Nephron progenitor cell (in vitro differentiated cells): ENCODE data around the gene FTO.

Experiments
- DNase-seq: peaks from one replicate; pipeline ENCODE4 v3.0.0; 2021
- H3K27ac Mint-ChIP-seq: 2 replicates; pipeline ENCODE4 v1.8.0; 2021; ENCODE audit warnings: mild to moderate bottlenecking, moderate library complexity, mixed read lengths
- H3K27me3 Mint-ChIP-seq: 2 replicates; pipeline ENCODE4 v1.8.0; 2021; ENCODE audit warnings: mild to moderate bottlenecking, low read depth, mixed read lengths; ENCODE audit not compliant: poor library complexity
- H3K36me3 Mint-ChIP-seq: 2 replicates; pipeline ENCODE4 v1.8.0; 2021; ENCODE audit warnings: low read depth, mixed read lengths
- H3K4me1 Mint-ChIP-seq: 2 replicates; pipeline ENCODE4 v1.8.0; 2021; ENCODE audit warnings: mixed read lengths
- H3K4me3 Mint-ChIP-seq: 2 replicates; pipeline ENCODE4 v1.8.0; 2021; ENCODE audit warnings: mild to moderate bottlenecking, moderate library complexity, mixed read lengths
- H3K9me3 Mint-ChIP-seq: 2 replicates; pipeline ENCODE4 v1.8.0; 2021; ENCODE audit warnings: mild to moderate bottlenecking, moderate library complexity, mixed read lengths
- TF ChIP-seq, protein P1 (sequence below): fragments of 200-600 bp; sonication (generic); IDR thresholded peaks from 2 replicates; pipeline ENCODE4 v1.5.0; 2021; ENCODE audit warnings: antibody characterized with exemption

The FTO gene

DNA sequence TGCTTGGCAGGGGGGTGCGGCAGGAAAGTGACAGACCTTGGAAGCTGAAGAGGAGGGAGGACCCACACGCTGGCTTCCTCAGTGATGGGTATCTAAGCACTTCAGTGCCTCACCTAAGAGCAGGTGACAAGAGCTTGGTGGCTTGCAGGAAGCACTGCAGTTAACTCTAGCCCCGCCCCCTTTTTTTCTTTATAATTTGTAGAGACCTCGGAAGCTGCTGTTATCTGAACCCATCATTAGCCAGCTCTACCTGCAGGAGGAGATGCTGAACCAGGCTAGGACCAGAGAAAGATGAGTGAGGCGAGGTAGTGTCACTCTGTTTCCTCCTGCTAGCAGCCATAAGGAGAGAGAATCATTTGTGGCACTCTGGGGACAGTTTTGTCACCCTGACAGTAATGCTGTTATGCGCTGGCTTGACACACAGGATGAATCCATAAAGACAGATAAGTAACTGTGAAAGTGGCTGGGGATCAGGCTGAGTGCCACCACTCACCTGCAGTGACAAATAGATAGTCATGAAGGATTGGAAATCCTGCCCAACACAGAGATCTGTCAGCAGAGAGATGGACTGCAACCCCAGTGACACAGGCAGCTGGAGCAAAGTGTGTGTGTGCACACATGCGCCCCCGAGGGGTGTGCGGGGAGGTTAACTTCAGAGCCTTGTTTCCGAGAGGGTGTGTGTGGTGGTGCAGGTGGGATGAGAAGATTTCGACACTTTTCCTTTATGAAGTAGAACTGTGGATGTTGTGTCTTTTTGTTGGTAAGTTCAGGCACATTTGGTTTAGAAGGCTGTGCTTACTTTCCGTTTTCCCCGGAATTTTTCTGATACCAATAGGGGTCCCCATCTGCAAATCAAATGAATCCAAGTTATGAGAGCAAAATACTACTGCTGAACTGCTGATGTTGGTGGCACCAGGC, 358.7 kb downstream of the FTO start:
- Mint-ChIP-seq H3K27ac (no peak overlapping the region), H3K27me3 (peaks cover 4% of the 10 kb centered on the region), H3K9me3 (no peaks in the 10 kb centered on the region), H3K36me3 (no peaks in the 10 kb centered on the region), H3K4me3 (no peak overlapping the region), H3K4me1 (peaks cover 63% of the 10 kb centered on the region)
- DNase-seq = no peak
- TF ChIP-seq, protein P1, sequence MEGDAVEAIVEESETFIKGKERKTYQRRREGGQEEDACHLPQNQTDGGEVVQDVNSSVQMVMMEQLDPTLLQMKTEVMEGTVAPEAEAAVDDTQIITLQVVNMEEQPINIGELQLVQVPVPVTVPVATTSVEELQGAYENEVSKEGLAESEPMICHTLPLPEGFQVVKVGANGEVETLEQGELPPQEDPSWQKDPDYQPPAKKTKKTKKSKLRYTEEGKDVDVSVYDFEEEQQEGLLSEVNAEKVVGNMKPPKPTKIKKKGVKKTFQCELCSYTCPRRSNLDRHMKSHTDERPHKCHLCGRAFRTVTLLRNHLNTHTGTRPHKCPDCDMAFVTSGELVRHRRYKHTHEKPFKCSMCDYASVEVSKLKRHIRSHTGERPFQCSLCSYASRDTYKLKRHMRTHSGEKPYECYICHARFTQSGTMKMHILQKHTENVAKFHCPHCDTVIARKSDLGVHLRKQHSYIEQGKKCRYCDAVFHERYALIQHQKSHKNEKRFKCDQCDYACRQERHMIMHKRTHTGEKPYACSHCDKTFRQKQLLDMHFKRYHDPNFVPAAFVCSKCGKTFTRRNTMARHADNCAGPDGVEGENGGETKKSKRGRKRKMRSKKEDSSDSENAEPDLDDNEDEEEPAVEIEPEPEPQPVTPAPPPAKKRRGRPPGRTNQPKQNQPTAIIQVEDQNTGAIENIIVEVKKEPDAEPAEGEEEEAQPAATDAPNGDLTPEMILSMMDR = no peak

DNA sequence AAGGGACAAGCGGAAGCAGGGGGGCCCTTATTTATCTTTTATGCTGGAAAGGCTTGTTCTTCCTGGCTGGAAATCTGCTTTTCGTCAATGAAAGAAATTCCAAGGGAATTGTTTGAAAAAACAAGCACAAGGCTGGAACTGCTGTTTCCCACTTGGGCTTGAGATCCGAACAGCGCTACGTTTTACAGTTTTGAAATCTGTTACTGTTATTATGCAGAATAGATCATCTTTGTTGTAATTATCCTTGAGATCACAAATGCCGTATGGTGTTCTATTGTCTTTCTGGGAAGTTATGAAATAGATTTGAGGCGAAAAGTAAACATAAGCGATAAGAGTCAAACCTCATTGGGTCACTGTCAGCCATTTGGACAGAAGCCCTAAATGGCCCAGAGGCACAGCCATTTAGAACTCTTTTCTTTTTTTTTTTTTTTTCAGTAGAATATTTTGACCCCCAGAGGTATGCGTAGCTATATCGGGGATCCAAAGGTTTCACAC, 359.4 kb downstream of the FTO start:
- Mint-ChIP-seq H3K4me3 (no peak overlapping the region), H3K36me3 (no peaks in the 10 kb centered on the region), H3K9me3 (no peaks in the 10 kb centered on the region), H3K27ac (no peak overlapping the region), H3K4me1 (peaks cover 60% of the 10 kb centered on the region), H3K27me3 (peaks cover 4% of the 10 kb centered on the region)
- no peak for DNase-seq
- TF ChIP-seq, protein P1 = no peak

DNA sequence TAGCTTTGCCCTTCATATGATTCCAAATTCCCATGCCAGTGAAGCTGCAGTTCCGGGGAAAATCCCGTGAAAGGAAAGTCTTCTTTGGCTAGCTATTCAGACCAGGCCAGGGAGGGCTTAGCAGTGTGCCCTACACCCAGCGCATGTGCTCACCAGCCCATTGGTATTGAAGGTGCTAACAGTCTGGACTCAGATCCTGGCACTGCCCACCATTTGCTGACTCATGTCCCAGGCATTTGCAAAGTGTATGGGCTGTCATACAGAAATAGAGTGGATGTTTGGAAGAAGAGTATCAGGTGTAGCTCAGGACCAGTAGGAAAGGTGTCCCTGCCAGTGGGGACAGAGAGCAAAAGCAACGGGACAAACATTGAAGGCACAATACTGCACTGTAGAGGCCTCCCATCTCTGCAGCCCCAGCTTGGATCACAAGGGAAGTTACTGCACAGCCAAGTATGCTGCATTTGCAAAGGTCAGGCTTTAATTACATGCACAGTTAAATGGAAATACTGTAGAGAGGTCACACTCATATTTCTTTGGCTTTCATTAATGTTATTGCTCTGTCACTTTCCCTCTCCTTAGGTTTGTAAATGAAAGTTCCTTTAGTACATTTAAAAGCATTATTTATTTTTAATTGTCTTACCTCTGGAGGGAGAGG, 362.6 kb downstream of the FTO start:
- H3K4me3 Mint-ChIP-seq = no peak overlapping the region
- no peaks in the 10 kb centered on the region for H3K9me3 Mint-ChIP-seq
- H3K4me1 Mint-ChIP-seq = peaks cover 45% of the 10 kb centered on the region
- peaks cover 4% of the 10 kb centered on the region for H3K27me3 Mint-ChIP-seq
- DNase-seq = no peak
- TF ChIP-seq, protein P1 = no peak
- H3K36me3 Mint-ChIP-seq = no peaks in the 10 kb centered on the region
- no peak overlapping the region for H3K27ac Mint-ChIP-seq

DNA sequence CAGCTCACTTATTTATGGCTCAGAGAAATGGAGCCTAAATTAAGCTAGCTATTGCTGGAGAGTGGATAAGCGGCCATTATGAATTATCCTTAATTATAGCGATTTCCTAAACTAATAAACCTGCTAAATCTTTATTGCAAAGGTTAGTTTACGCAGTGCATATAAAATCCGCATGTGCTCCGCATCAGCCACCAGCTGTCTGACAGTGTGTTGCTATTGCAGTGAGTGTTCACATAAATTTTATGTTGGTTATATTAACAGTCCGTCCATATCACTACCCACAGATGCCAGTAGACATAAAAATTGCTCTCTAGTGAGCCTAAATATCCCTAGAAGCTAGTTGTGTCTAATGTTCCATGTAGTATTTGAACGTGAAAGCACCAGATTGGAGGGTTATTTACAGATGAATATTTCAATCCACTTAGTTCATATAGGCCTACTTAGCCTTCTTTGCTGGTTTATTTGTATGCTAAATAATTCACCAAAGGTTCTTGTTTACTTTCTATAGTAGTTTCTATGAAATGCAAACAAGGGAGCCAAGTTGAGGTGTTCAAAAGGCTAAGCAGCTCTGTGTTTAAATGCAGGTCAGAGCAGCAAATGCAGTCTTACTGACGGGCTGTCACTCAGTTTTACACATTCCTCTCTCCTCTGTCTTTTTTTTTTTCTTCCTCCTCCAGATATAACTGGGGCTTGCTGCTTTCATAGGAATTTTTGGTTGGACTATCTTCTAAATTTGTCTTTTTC, 363.5 kb downstream of the FTO start:
- no peaks in the 10 kb centered on the region for H3K36me3 Mint-ChIP-seq
- H3K4me1 Mint-ChIP-seq = peaks cover 44% of the 10 kb centered on the region
- peaks cover under 1% of the 10 kb centered on the region for H3K27me3 Mint-ChIP-seq
- no peak overlapping the region for H3K4me3 Mint-ChIP-seq
- no peak for DNase-seq
- H3K27ac Mint-ChIP-seq = no peak overlapping the region
- H3K9me3 Mint-ChIP-seq = no peaks in the 10 kb centered on the region
- TF ChIP-seq, protein P1 = no peak

DNA sequence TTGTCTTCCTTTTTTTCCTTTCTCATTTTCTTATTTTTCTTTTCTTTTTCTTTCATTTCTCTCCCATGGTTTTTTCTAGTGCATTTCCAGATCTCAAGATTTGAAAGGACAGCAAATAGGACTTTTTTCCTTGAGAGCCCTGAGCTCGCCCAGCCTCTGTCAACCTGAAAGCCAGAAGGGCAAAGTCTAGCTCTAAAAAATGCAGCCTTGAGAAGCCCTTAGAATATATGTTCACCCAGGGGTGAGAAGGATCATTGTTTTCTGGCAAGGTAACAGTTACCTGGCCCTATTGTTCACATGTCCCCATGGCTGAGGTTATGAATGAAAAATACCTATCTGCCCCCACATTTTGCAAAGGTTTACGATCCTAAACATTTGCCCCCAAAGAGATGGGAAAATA, 364.3 kb downstream of the FTO start:
- H3K4me3 Mint-ChIP-seq = no peak overlapping the region
- H3K27me3 Mint-ChIP-seq = no peaks in the 10 kb centered on the region
- H3K4me1 Mint-ChIP-seq = peaks cover 44% of the 10 kb centered on the region
- TF ChIP-seq, protein P1 = no peak
- peaks cover 2% of the 10 kb centered on the region for H3K36me3 Mint-ChIP-seq
- H3K27ac Mint-ChIP-seq = no peak overlapping the region
- no peaks in the 10 kb centered on the region for H3K9me3 Mint-ChIP-seq
- no peak for DNase-seq
